GM19438 (cell line): ENCODE measurements around the gene ONECUT1.
A peak's percentile ranks its signal among the peaks of the same experiment; 100 is the strongest.
"Not testable (repeated sequence)": the region's sequence is repeated elsewhere in the genome, so short reads cannot be mapped to it uniquely, and the experiment has no call there.

Experiments used
- ATAC-seq: cut with Tn5 transposase; IDR thresholded peaks from one replicate; pipeline ENCODE4 v1.9.1; 2021; ENCODE audit warnings: low read depth; ENCODE audit not compliant: unreplicated experiment

The ONECUT1 gene

DNA sequence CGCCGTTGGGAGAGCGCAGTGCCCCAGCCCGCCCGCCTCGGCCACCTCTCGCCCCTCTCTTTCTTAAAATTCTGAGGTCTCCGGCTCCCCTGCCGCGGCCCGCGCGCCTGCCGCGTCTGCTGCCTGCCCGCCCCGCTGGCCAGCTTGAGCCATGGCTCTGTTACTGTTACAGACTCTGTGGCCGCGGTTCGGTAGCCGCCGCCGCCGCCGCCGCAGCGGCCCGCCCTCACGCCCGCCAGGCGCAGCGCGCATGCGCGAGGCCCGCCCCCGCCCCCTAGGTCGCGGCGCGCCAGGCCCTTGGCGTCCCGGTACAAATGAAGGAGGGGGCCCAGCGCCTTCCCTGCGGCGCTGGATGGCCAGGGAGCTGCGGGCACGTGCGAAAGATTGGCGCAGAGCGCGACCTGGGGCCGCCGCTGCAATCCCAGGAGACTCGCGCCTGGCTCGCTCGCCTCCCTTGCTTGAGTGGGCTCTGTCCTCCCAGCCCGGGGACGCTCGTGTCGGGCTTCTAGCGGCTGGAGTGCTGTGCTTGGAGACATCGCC, at the start of gene ONECUT1:
TSS of gene ONECUT1 (minus strand) at position 168 of the 540 bp plus-strand sequence. CDS start 452 bp downstream, outside the sequence.
- peak; percentile 85 for ATAC-seq

GRCh38 chr15:52834379-52834778, 44.2 kb upstream of the ONECUT1 start:
- no peak for ATAC-seq

DNA sequence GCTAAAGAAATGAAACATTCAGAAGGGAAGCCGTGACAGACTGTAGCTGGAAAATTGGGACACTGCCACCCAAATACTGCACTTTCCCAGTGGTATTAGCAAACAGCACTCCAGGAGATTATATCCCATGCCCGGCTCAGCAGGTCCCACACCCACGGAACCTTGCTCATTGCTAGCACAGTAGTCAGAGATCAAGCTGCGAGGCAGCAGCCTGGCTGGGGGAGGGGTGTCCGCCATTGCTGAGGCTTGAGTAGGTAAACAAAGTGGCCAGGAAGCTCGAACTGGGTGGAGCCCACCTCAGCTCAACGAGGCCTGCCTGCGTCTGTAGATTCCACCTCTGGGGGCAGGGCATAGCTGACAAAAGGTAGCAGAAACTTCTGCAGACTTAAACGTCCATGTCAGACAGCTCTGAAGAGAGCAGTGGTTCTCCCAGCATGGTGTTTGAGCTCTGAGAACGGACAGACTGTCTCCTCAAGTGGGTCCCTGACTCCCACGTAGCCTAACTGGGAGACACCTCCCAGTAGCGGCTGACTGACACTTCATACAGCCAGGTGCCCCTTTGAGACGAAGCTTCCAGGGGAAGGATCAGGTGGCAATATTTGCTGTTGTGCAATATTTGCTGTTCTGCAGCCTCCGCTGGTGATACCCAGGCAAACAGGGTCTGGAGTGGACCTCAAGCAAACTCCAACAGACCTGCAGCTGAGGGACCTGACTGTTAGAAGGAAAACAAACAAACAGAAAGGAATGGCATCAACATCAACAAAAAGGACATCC, 34.2 kb upstream of the ONECUT1 start:
- ATAC-seq = not testable (repeated sequence)

GRCh38 chr15:52822475-52822874, 32.3 kb upstream of the ONECUT1 start:
- no peak for ATAC-seq

- no peak for ATAC-seq
These were observed 29.1 kb upstream of the ONECUT1 start for GRCh38 chr15:52819253-52819652.

DNA sequence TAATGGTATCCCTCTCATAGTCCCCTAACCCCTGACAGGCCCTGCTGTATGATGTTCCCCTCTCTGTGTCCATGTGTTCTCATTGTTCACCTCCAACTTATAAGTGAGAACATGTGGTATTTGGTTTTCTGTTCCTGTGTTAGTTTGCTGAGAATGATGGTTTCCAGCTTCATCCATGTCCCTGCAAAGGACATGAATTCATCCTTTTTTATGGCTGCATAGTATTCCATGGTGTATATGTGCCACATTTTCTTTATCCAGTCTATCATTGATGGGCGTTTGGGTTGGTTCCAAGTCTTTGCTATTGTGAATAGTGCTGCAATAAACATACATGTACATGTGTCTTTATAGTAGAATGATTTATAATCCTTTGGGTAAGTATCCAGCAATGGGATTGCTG, 25.8 kb upstream of the ONECUT1 start:
- ATAC-seq = not testable (repeated sequence)

- ATAC-seq = no peak
These were observed 18.9 kb upstream of the ONECUT1 start for GRCh38 chr15:52808996-52809395.

GRCh38 chr15:52808441-52808840, 18.3 kb upstream of the ONECUT1 start:
- ATAC-seq = no peak

DNA sequence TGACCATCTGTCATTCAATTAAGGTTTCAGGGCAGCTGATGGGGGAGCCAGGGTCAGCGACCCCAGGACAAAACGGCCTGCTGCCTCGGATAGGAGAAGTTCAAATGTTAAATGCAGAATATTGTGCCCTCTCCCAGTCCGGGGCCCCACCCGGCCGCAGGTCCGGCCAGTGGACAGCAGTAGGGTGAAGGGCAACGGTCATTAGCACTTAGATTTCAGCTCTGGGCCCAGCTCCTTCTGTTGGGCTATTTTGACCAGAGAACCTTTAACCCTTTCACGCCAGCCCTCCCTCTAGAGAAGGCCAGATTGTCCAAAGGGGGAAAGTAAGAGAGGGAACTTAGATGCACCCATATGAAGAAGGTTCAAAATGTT, 16.1 kb upstream of the ONECUT1 start:
- ATAC-seq = no peak

- ATAC-seq = no peak
These were observed 15.5 kb upstream of the ONECUT1 start for GRCh38 chr15:52805351-52806283.

DNA sequence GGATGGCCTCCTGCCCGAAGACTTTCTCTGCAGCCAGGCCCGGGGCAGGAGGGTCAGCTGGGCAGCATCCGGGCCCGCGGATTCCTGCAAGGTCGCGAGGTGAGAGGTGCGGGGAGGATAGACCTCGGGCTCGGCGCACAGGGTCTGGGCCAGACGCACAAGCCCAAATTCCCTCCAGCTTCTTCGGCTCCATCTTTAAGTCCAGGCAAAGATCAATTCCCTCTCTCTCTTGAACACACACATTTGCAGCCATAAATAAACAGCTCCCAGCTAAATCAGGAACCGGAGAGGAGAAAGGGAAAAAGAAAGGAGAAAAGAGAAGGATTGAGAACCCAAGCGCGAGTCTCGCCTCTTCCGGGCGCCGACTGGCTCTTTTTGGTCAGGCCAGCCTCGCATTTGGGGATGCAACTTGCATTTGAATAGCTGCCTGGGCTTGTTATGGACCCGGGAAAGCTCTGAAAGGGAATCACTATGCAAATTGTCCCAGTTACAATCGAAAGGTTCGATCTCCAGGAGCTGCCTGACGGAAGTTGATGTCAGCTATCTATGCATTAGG, 14.5 kb upstream of the ONECUT1 start:
- ATAC-seq = no peak

- no peak for ATAC-seq
These were observed 13.6 kb upstream of the ONECUT1 start for GRCh38 chr15:52803467-52804306.

DNA sequence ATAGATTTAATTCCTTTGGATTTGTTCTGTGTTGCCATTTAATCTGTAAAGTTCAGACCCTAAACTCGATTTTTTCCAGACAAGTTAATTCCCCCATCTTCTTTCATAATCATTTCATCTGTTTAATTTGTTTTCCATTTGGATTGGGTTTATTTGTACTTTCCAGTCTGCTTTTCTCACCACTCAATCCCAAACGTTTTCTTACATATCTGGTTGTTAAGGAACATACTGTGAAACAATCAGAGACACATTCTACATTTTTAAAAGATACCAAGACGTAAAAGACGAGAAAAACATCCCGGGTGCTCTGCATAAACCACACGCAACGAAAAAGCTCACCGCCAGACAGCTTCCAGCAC, 13.0 kb upstream of the ONECUT1 start:
- ATAC-seq = no peak

DNA sequence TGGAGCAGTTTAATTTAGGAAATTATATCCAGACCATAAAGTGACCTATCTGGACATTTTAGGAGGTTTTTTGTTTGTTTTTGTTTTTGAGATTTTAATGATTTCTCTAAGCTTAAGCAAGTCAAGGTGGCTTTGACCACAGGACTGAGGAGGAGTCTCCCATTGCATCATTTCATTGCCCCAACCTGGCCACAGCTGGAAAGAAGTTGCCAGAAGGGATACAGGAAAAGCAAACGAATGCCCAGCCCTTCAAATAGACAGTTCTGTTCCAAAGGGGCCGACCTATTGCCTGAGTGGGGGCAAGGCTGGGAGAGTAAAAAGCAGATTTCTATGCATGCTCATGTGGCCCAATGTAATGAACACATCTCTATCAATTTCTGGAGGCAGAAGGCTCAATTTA, 12.0 kb upstream of the ONECUT1 start:
- no peak for ATAC-seq

DNA sequence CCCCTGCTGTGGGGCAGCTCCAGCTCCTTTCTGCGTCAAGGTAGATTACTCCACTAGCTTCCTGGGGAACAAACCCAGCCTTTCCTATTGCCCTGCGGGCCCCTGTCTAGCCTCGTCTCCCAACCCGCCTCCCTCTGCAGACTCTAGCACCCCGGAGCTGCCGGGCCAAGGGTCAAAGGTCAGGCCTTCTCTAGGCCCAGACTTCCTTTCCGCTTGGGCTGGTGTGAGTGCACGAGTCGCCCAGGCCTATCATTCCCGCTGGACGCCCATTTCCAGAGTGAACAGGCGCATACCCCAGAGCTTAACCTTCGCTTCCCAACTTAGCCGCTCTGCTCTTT, 11.6 kb upstream of the ONECUT1 start:
- ATAC-seq = no peak

- no peak for ATAC-seq
These were observed 11.0 kb upstream of the ONECUT1 start for GRCh38 chr15:52800828-52801747.

- ATAC-seq = no peak
These were observed 9.1 kb upstream of the ONECUT1 start for GRCh38 chr15:52799145-52799811.

- no peak for ATAC-seq
These were observed 8.5 kb upstream of the ONECUT1 start for GRCh38 chr15:52798529-52799101.
